Hindlimb muscle (tissue), 1 donor: Measurements from ENCODE around the gene FAM151B. TPM values are rescaled to one million over a fixed set of nuclear protein-coding genes. Genes with fewer than 3 reads are reported as not detected.

ENCODE experiments used
- DNase-seq: peaks from one replicate; pipeline ENCODE4 v3.0.0-alpha.2; 2013
- polyA plus RNA-seq: library from polyadenylated mRNA; unstranded; fragments of 120-200 nt; gene quantifications from one replicate; pipeline ENCODE4 v1.2.1, GENCODE V29; 2013; ENCODE audit not compliant: insufficient read length

Gene FAM151B
- polyA plus RNA-seq, 1 donor, result 5.2 TPM

DNA sequence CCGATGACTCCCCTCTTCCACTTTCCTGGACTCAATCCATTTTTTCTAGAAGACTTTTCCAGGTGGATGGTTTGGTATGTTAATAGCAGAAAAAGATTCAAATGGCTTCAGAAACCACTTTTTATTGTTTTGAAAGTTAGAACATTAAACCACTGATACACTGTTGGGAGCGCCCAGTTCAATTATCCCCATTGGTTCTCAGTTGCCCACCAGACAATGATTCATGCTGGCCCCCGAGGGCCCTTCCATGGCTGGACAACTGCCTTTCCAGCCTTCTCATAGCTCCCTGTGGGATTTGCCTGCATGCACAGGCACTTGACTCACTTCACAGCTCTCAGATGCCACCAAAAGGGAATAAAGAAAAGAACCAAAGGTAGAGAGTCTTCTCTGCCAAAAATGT lies 103.5 kb downstream of the FAM151B start:
- DNase-seq, result peak; percentile 23

DNA sequence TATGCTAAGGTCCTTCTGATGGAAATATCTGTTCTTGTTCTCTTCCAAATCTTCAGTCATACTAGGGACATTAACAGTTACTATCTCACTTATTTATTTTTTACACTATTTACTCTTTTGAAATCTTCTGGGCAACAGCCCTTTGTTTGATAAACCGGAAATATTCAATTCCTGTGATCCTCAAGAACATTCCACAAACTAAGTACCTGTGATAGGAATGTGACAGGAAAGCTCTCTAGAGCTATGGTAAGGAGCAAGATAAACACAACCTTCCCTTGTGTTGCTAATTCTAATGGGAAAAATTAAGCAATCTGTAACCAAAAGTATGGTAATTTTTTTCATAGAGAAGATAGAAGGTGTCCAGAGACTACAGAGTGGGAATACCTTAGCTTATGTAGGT lies 104.2 kb downstream of the FAM151B start:
- DNase-seq, result no peak

Other genes with a start within 250 kb of the FAM151B start
- 18.7 TPM for gene SERINC5, start 232.1 kb upstream of the FAM151B start, polyA plus RNA-seq
- not detected for gene SPZ1, start 168.1 kb upstream of the FAM151B start, polyA plus RNA-seq
- gene ZFYVE16, start 80.0 kb upstream of the FAM151B start, polyA plus RNA-seq, result 57.5 TPM
- gene ANKRD34B, start 82.2 kb downstream of the FAM151B start, polyA plus RNA-seq, result 0.08 TPM
- gene MSH3, start 166.6 kb downstream of the FAM151B start, polyA plus RNA-seq, result 10.6 TPM
- gene DHFR, start 166.9 kb downstream of the FAM151B start, polyA plus RNA-seq, result 21.7 TPM